Transverse colon (tissue), 4 donors: ENCODE results near the gene PRR4. TPM values are rescaled to one million over a fixed set of nuclear protein-coding genes. Genes with fewer than 3 reads are reported as not detected.

Source experiments
- DNase-seq: peaks from one replicate; pipeline ENCODE4 v3.0.0-alpha.2; 2019
- H3K27ac ChIP-seq, 4 donors: fragments of 200-600 bp; sonication (generic); 2 replicates each; pipeline ENCODE4 v1.5.1; 2016 to 2018; ENCODE audit warnings: inconsistent platforms in 4 of 4
- H3K27me3 ChIP-seq: fragments of 200-600 bp; sonication (generic); 2 replicates; pipeline ENCODE4 v1.5.1; 2017; ENCODE audit warnings: inconsistent platforms
- H3K36me3 ChIP-seq, 4 donors: fragments of 200-600 bp; sonication (generic); 2 replicates each; pipeline ENCODE4 v1.5.1; 2017 to 2019; ENCODE audit warnings: inconsistent platforms in 4 of 4
- H3K4me1 ChIP-seq, 4 donors: fragments of 200-600 bp; sonication (generic); 2 replicates each; pipeline ENCODE4 v1.5.1; 2017 to 2020; ENCODE audit warnings: inconsistent platforms in 4 of 4
- H3K4me3 ChIP-seq, 4 donors: fragments of 200-600 bp; sonication (generic); 1 replicate in 1 of 4; 2 replicates in 3 of 4; pipeline versions ENCODE4 v1.5.1 to v1.6.1; 2017 to 2019; ENCODE audit warnings: inconsistent platforms in 4 of 4
- H3K9me3 ChIP-seq, 2 donors: fragments of 200-600 bp; sonication (generic); 2 replicates each; pipeline ENCODE4 v1.5.1; 2017 to 2019; ENCODE audit warnings: inconsistent platforms in 2 of 2
- CTCF ChIP-seq, 5 experiments: fragments of 200-600 bp in 3 of 5; fragments of 450-650 bp in 2 of 5; sonication (generic) in 3 of 5; IDR thresholded peaks; 1 replicate in 2 of 5; 2 replicates in 3 of 5; pipeline ENCODE4 v1.5.1; 2016 to 2017; ENCODE audit warnings: antibody characterized with exemption in 5 of 5, inconsistent platforms in 3 of 5, mild to moderate bottlenecking in 2 of 5, moderate library complexity in 1 of 5
- EP300 ChIP-seq: sonication (generic); formaldehyde crosslinking; IDR thresholded peaks from one replicate; pipeline ENCODE4 v1.6.1; 2017; ENCODE audit warnings: antibody characterized with exemption, low read depth
- POLR2A ChIP-seq: fragments of 450-650 bp; IDR thresholded peaks from one replicate; pipeline ENCODE4 v1.6.1; 2016; ENCODE audit warnings: antibody characterized with exemption, mild to moderate bottlenecking, moderate library complexity
- POLR2AphosphoS5 ChIP-seq, 3 donors: sonication (generic); formaldehyde crosslinking; IDR thresholded peaks; one replicate each; pipeline ENCODE4 v1.6.1; 2016; ENCODE audit warnings: antibody characterized with exemption in 3 of 3
- WGBS, 2 donors: methylation state at CpG; one replicate each; pipeline ENCODE4 v1.1.5; 2018; ENCODE audit warnings: low coverage in 1 of 2; 5-methylcytosine and 5-hydroxymethylcytosine counted together
- in situ Hi-C, 4 donors: fragments of 200-750 bp; cut with MboI; loops; one replicate each; pipeline versions ENCODE4 v1.15.0 to v1.15.1; 2017; ENCODE audit warnings: low sequenced_read_pairs in 3 of 4, low pct_ligation_motif_present in 1 of 4, low pct_unique_long_range_greater_than_20kb in 1 of 4
- intact Hi-C: fragments of 100-400 bp; cut with DNase I; formaldehyde crosslinking; loops from one replicate; pipeline ENCODE4 v1.15.1; 2023; ENCODE audit warnings: low total_unique reads
- total RNA-seq, 4 donors: library from RNA; depleted of rRNA; stranded (reverse); fragments of >200 nt; gene quantifications; one replicate each; pipeline ENCODE4 v1.1.0, GENCODE V29; 2016

The PRR4 gene
- total RNA-seq, 4 donors from 2014 or later: 1.1 to 2.6 TPM; not detected in 2

- Histone ChIP-seq H3K27me3 (no peaks in the 10 kb centered on the region), H3K9me3 (no peaks in the 10 kb centered on the region), H3K4me1 (no peaks in the 10 kb centered on the region), H3K36me3 (no peaks in the 10 kb centered on the region), H3K27ac (no peak overlapping the region), H3K4me3 (no peak overlapping the region)
- TF ChIP-seq EP300 (no peak), CTCF (IDR thresholded peaks at IDR 0.05) (no peak), POLR2AphosphoS5 (IDR thresholded peaks at IDR 0.05) (no peak), POLR2A (no peak)
- in situ Hi-C loops: no loop called here
- intact Hi-C loops: no loop called here
- 40 to 46% methylated on average over 2 of the region's 2 CpGs for WGBS, 2 donors
- DNase-seq: no peak
Observed at GRCh38 chr12:10847744-10848143, 1.5 kb downstream of the PRR4 start.

- in situ Hi-C loops (no loop called here), intact Hi-C loops (no loop called here)
- 88% methylated on average over 2 of the region's 2 CpGs; no CpG with 5 or more reads in 1 of the 2 donors for WGBS, 2 donors
- no peak for DNase-seq
- Histone ChIP-seq H3K4me3 (no peak overlapping the region), H3K36me3 (no peaks in the 10 kb centered on the region), H3K9me3 (no peaks in the 10 kb centered on the region), H3K27me3 (no peaks in the 10 kb centered on the region), H3K4me1 (no peaks in the 10 kb centered on the region), H3K27ac (no peak overlapping the region)
- no peak for TF ChIP-seq POLR2AphosphoS5 (IDR thresholded peaks at IDR 0.05)
- TF ChIP-seq EP300: no peak
- TF ChIP-seq CTCF (IDR thresholded peaks at IDR 0.05): no peak
- TF ChIP-seq POLR2A: no peak
Observed at GRCh38 chr12:10842862-10843261, 6.4 kb downstream of the PRR4 start.

DNA sequence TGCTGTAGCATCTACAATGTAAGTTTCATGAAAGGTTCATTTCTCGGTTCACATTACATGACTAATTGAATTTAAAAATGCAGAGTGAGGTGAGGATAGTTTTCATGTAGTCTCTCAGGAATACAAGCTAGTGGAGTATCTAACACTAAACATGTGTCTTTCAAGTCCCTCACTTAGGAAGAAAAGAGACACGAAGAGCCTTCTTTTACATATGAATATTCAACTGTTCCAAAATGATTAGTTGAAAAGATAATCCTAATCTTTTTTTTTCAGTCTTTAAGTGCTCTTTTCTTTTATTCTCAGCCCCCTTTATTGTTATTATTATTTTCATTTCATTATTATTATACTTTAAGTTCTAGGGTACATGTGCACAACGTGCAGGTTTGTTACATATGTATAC lies 10.8 kb downstream of the PRR4 start:
- DNase-seq: no peak
- TF ChIP-seq POLR2A (no peak), POLR2AphosphoS5 (IDR thresholded peaks at IDR 0.05) (no peak), CTCF (IDR thresholded peaks at IDR 0.05) (no peak), EP300 (no peak)
- intact Hi-C loops (no loop called here), in situ Hi-C loops (no loop called here)
- H3K27ac ChIP-seq: no peak overlapping the region
- no peaks in the 10 kb centered on the region for H3K36me3 ChIP-seq
- H3K4me1 ChIP-seq: no peaks in the 10 kb centered on the region
- WGBS, 2 donors: 93% methylated on average over 3 of the region's 3 CpGs
- H3K27me3 ChIP-seq: no peaks in the 10 kb centered on the region
- H3K9me3 ChIP-seq: no peaks in the 10 kb centered on the region
- H3K4me3 ChIP-seq: no peak overlapping the region

GRCh38 chr12:10829994-10830393 lies 19.3 kb downstream of the PRR4 start:
- 92 to 93% methylated on average over 1 of the region's 1 CpG for WGBS, 2 donors
- Histone ChIP-seq H3K27me3 (no peaks in the 10 kb centered on the region), H3K36me3 (no peaks in the 10 kb centered on the region), H3K27ac (no peak overlapping the region), H3K4me3 (no peak overlapping the region), H3K9me3 (no peaks in the 10 kb centered on the region), H3K4me1 (no peaks in the 10 kb centered on the region)
- intact Hi-C loops: no loop called here
- DNase-seq: no peak
- TF ChIP-seq POLR2AphosphoS5 (IDR thresholded peaks at IDR 0.05) (no peak), POLR2A (no peak)
- in situ Hi-C loops: no loop called here

- no peaks in the 10 kb centered on the region for H3K9me3 ChIP-seq
- H3K27ac ChIP-seq: no peak within 1 kb of the TSS
- DNase-seq: no peak
- H3K4me1 ChIP-seq: no peaks in the 10 kb centered on the region
- TF ChIP-seq CTCF (IDR thresholded peaks at IDR 0.05): no peak
- TF ChIP-seq EP300: no peak
- no peak for TF ChIP-seq POLR2AphosphoS5 (IDR thresholded peaks at IDR 0.05)
- TF ChIP-seq POLR2A: no peak
- H3K36me3 ChIP-seq: no peaks in the 10 kb centered on the region
- no peak within 1 kb of the TSS for H3K4me3 ChIP-seq
- intact Hi-C loops (no loop called here), in situ Hi-C loops (no loop called here)
- no peaks in the 10 kb centered on the region for H3K27me3 ChIP-seq
- 86 to 90% methylated on average over 3 of the region's 3 CpGs for WGBS, 2 donors
Observed at GRCh38 chr12:10826258-10826657, 23.0 kb downstream of the PRR4 start, which contains the start of gene TAS2R10. TSS of gene TAS2R10 (minus strand) at chr12:10826358. CDS start at chr12:10826269, 89 bp downstream.
